Measurements from ENCODE around the gene SLC24A3.

The SLC24A3 gene

GRCh38 chr20:19397666-19398065 lies 185.2 kb downstream of the SLC24A3 start:
- Histone ChIP-seq H3K36me3 (ENCODE audit: control insufficient read depth, low read length) (no peaks in the 10 kb centered on the region), H4K20me1 (ENCODE audit: control insufficient read depth, insufficient read depth, low read depth, low read length) (no peaks in the 10 kb centered on the region), H3K27ac (ENCODE audit: low read depth, low read length) (no peak overlapping the region), H3K4me2 (ENCODE audit: low read length) (no peak overlapping the region), H3K4me1 (ENCODE audit: control insufficient read depth, low read length) (no peaks in the 10 kb centered on the region), H3K4me3 (ENCODE audit: low read length) (no peak overlapping the region), H3K27me3 (ENCODE audit: control insufficient read depth, low read length) (no peaks in the 10 kb centered on the region), H3F3A (ENCODE audit: control insufficient read depth, insufficient read depth) (no peaks in the 10 kb centered on the region), H3K79me2 (ENCODE audit: control insufficient read depth, low read length) (no peaks in the 10 kb centered on the region), H3K9me2 (replicated peaks; ENCODE audit: control insufficient read depth, low read length) (no peaks in the 10 kb centered on the region), H3K9me3 (ENCODE audit: control insufficient read depth, insufficient read depth, low read length) (no peaks in the 10 kb centered on the region)
- TF ChIP-seq CTCF (IDR thresholded peaks at IDR 0.05; ENCODE audit: low read depth, low read length, poor library complexity, severe bottlenecking) (no peak), EZH2phosphoT487 (IDR thresholded peaks at IDR 0.05; ENCODE audit: borderline replicate concordance, low read length) (no peak)

- Histone ChIP-seq H3K4me2 (ENCODE audit: low read length) (no peak overlapping the region), H3K27ac (ENCODE audit: low read depth, low read length) (no peak overlapping the region), H3K9me2 (replicated peaks; ENCODE audit: control insufficient read depth, low read length) (no peaks in the 10 kb centered on the region), H3K4me3 (ENCODE audit: low read length) (no peak overlapping the region), H3K27me3 (ENCODE audit: control insufficient read depth, low read length) (no peaks in the 10 kb centered on the region), H3K9me3 (ENCODE audit: control insufficient read depth, insufficient read depth, low read length) (no peaks in the 10 kb centered on the region), H3K36me3 (ENCODE audit: control insufficient read depth, low read length) (no peaks in the 10 kb centered on the region), H3K79me2 (ENCODE audit: control insufficient read depth, low read length) (no peaks in the 10 kb centered on the region), H4K20me1 (ENCODE audit: control insufficient read depth, insufficient read depth, low read depth, low read length) (no peaks in the 10 kb centered on the region), H3F3A (ENCODE audit: control insufficient read depth, insufficient read depth) (no peaks in the 10 kb centered on the region), H3K4me1 (ENCODE audit: control insufficient read depth, low read length) (no peaks in the 10 kb centered on the region)
- no peak for TF ChIP-seq CTCF (IDR thresholded peaks at IDR 0.05; ENCODE audit: low read depth, low read length, poor library complexity, severe bottlenecking)
- TF ChIP-seq EZH2phosphoT487 (IDR thresholded peaks at IDR 0.05; ENCODE audit: borderline replicate concordance, low read length): no peak
Observed at GRCh38 chr20:19401096-19401495, 188.7 kb downstream of the SLC24A3 start.

GRCh38 chr20:19403549-19403948 lies 191.1 kb downstream of the SLC24A3 start:
- no peak overlapping the region for H3K4me3 ChIP-seq (ENCODE audit: low read length)
- no peaks in the 10 kb centered on the region for H4K20me1 ChIP-seq (ENCODE audit: control insufficient read depth, insufficient read depth, low read depth, low read length)
- H3K9me3 ChIP-seq (ENCODE audit: control insufficient read depth, insufficient read depth, low read length): no peaks in the 10 kb centered on the region

More at GRCh38 chr20:19403549-19403948, 191.1 kb downstream of the SLC24A3 start:
- Histone ChIP-seq H3K27me3 (ENCODE audit: control insufficient read depth, low read length) (no peaks in the 10 kb centered on the region), H3K4me2 (ENCODE audit: low read length) (no peak overlapping the region), H3K36me3 (ENCODE audit: control insufficient read depth, low read length) (no peaks in the 10 kb centered on the region), H3K9me2 (replicated peaks; ENCODE audit: control insufficient read depth, low read length) (no peaks in the 10 kb centered on the region), H3F3A (ENCODE audit: control insufficient read depth, insufficient read depth) (no peaks in the 10 kb centered on the region), H3K27ac (ENCODE audit: low read depth, low read length) (no peak overlapping the region), H3K79me2 (ENCODE audit: control insufficient read depth, low read length) (no peaks in the 10 kb centered on the region), H3K4me1 (ENCODE audit: control insufficient read depth, low read length) (no peaks in the 10 kb centered on the region)
- no peak for TF ChIP-seq CTCF (IDR thresholded peaks at IDR 0.05; ENCODE audit: low read depth, low read length, poor library complexity, severe bottlenecking)
- TF ChIP-seq EZH2phosphoT487 (IDR thresholded peaks at IDR 0.05; ENCODE audit: borderline replicate concordance, low read length): no peak

Data from DOHH2 (cell line).